Measurements from ENCODE around the gene GRK2. TPM values are rescaled to one million over a fixed set of nuclear protein-coding genes. Genes with fewer than 3 reads are reported as not detected.

The GRK2 gene
- total and polyA plus RNA-seq, 10 donors: 119 to 301 (median 261) TPM

GRCh38 chr11:67274768-67275605, 8.7 kb downstream of the GRK2 start:
- Histone ChIP-seq H3K27me3 (replicated peaks in 1 of 7) (no peaks in the 10 kb centered on the region), H3K4me1 (peaks cover 97 to 100% (median 100%) of the 10 kb centered on the region in 6 donors), H3K4me3 (peak overlapping the region in 3 of 8 donors; percentile 6 to 81 (median 15)), H3K9me3 (no peaks in the 10 kb centered on the region), H3K36me3 (peaks cover 5 to 88% (median 20%) of the 10 kb centered on the region in 6 donors), H3K27ac (peak overlapping the region; percentile 89 to 100 (median 97))
- 30 to 44% (median 39%) methylated on average over 26 to 35 of the region's 35 CpGs for WGBS, 5 donors
- no peak for TF ChIP-seq POLR2A (IDR thresholded peaks at IDR 0.05)
- peak; percentile 68 to 83 (median 79) for TF ChIP-seq POLR2AphosphoS5 (IDR thresholded peaks at IDR 0.05)
- DNase-seq: peak; percentile 93
- intact Hi-C loops (cut with DNase I; ENCODE audit: low total_unique reads): no loop called here

GRCh38 chr11:67275606-67276409, 9.5 kb downstream of the GRK2 start:
- intact Hi-C loops (cut with DNase I; ENCODE audit: low total_unique reads): no loop called here
- peaks cover 96 to 100% (median 100%) of the 10 kb centered on the region in 6 donors for H3K4me1 ChIP-seq
- peak overlapping the region in 3 of 8 donors; percentile 15 to 81 (median 29) for H3K4me3 ChIP-seq
- H3K27me3 ChIP-seq (replicated peaks in 1 of 7): no peaks in the 10 kb centered on the region
- peak overlapping the region; percentile 89 to 100 (median 97) for H3K27ac ChIP-seq
- DNase-seq: peak; percentile 82
- H3K9me3 ChIP-seq: no peaks in the 10 kb centered on the region
- 65 to 80% (median 72%) methylated on average over 16 to 17 of the region's 17 CpGs for WGBS, 5 donors
- H3K36me3 ChIP-seq: peaks cover 7 to 92% (median 28%) of the 10 kb centered on the region in 6 donors
- peak in 2 of 3 donors; percentile 10 to 65 for TF ChIP-seq POLR2AphosphoS5 (IDR thresholded peaks at IDR 0.05)
- TF ChIP-seq CTCF (IDR thresholded peaks at IDR 0.05 in 8 of 11, conservative IDR thresholded peaks at IDR 0.05 in 3 of 11): no peak
- TF ChIP-seq POLR2A (IDR thresholded peaks at IDR 0.05): no peak

- peaks cover 7 to 92% (median 38%) of the 10 kb centered on the region in 6 donors for H3K36me3 ChIP-seq
- 4 to 12% (median 7%) methylated on average over 10 to 16 of the region's 16 CpGs for WGBS, 5 donors
- peak overlapping the region; percentile 89 to 100 (median 97) for H3K27ac ChIP-seq
- no peaks in the 10 kb centered on the region for H3K27me3 ChIP-seq (replicated peaks in 1 of 7)
- H3K9me3 ChIP-seq: no peaks in the 10 kb centered on the region
- DNase-seq: peak; percentile 90
- no peak for TF ChIP-seq POLR2A (IDR thresholded peaks at IDR 0.05)
- TF ChIP-seq CTCF (IDR thresholded peaks at IDR 0.05 in 8 of 11, conservative IDR thresholded peaks at IDR 0.05 in 3 of 11): peak in 6 of 11 experiments; percentile 14 to 50 (median 30)
- TF ChIP-seq POLR2AphosphoS5 (IDR thresholded peaks at IDR 0.05): peak in 1 of 3 donors; percentile 59
- H3K4me3 ChIP-seq: peak overlapping the region in 7 of 8 donors; percentile 3 to 81 (median 29)
- intact Hi-C loops (cut with DNase I; ENCODE audit: low total_unique reads): no loop called here
- peaks cover 94 to 100% (median 100%) of the 10 kb centered on the region in 6 donors for H3K4me1 ChIP-seq
Observed at GRCh38 chr11:67276781-67277230, 10.5 kb downstream of the GRK2 start.

- peaks cover 88 to 100% (median 100%) of the 10 kb centered on the region in 6 donors for H3K4me1 ChIP-seq
- intact Hi-C loops (cut with DNase I; ENCODE audit: low total_unique reads): no loop called here
- TF ChIP-seq CTCF (IDR thresholded peaks at IDR 0.05 in 8 of 11, conservative IDR thresholded peaks at IDR 0.05 in 3 of 11) (peak in 3 of 11 experiments; percentile 5 to 43 (median 18)), POLR2A (IDR thresholded peaks at IDR 0.05) (no peak), POLR2AphosphoS5 (IDR thresholded peaks at IDR 0.05) (peak; percentile 91 to 95 (median 91))
Observed at GRCh38 chr11:67277231-67277961, 11.1 kb downstream of the GRK2 start.

More at GRCh38 chr11:67277231-67277961, 11.1 kb downstream of the GRK2 start:
- Histone ChIP-seq H3K36me3 (peaks cover 7 to 92% (median 42%) of the 10 kb centered on the region in 6 donors), H3K4me3 (peak overlapping the region in 7 of 8 donors; percentile 3 to 81 (median 30)), H3K27ac (peak overlapping the region; percentile 89 to 100 (median 97)), H3K27me3 (replicated peaks in 1 of 7) (no peaks in the 10 kb centered on the region), H3K9me3 (no peaks in the 10 kb centered on the region)
- WGBS, 5 donors: 1 to 3% (median 2%) methylated on average over 9 to 24 of the region's 24 CpGs
- peak; percentile 99 for DNase-seq

All from spleen (tissue), 11 donors.